Hepatic stellate cell (primary cell): ENCODE results near the gene TMPRSS3.

Experiments used
- DNase-seq: peaks from one replicate; pipeline ENCODE4 v3.0.0; 2011; ENCODE audit warnings: low spot score

Gene TMPRSS3

GRCh38 chr21:42350318-42350910 is 45.4 kb downstream of the TMPRSS3 start:
- no peak for DNase-seq

DNA sequence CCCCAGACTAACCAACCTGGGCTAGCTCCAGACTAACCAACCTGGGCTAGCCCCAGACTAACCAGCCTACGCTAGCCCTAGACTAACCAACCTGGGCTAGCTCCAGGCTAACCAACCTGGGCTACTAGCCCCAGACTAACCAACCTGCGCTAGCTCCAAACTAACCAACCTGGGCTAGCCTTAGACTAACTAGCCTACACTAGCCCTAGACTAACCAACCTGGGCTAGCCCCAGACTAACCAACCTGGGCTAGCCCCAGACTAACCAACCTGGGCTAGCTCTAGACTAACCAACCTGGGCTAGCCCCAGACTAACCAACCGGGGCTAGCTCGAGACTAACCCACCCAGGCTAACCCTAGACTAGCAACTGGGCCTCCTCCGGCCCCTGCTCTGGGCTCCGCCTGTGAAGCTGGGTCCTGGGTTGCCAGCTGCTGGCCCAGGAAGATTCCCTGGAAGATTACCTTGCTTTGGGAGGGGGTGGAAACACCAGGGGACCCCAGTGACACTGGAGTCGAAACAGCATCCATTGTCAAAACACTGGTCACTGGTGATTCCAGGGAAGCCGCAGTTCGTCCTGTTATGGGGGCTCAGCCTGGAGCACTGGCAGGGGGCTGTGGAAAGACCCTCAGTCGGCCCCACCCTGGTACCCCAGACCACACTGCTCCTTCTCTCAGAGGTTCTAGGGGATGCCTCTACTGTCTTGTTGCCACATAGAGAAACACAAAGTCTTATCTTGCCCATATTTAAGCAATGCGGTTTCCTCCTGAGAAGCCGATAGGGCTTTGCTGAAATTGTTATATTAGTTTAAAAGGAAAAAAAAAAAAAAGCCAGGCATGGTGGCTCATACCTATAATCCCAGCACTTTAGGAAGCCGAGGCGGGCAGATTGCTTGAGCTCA is 46.2 kb downstream of the TMPRSS3 start:
- no peak for DNase-seq

- DNase-seq: no peak
Measured at GRCh38 chr21:42348762-42349161, 47.1 kb downstream of the TMPRSS3 start.

DNA sequence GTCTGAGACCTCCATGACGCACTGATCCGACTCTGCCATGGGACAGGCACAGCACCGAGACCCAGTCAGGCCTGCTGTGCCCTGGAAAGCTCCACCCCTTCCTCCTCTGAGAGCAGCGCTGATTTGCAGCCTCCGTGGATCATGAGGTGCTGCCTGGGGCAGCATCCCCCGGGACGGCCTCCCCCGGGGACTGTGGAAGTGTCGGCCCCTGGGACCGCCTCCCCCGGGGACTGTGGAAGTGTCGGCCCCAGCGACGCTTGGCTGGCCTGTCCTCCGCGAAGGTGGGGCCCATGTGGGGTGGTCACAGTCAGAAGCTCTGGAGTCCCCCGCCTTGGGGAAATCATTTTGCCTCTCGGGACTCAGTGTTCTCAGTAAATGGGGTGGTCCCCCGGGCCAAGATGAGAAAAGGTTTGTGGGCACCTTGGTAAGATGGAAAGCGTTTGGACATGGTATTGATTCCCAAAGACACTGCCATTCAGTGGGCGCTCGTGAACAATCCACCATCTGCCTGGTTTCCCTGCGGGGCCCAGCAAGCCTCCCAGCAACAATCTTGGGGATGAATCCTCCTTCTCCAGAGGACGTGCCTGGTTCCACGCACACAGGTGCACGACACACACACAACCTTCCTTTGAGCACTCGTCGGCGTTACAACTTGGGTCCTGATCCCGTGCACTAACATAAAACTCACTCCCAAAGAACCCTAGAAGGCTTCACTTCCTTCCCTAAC is 48.1 kb downstream of the TMPRSS3 start:
- no peak for DNase-seq

DNA sequence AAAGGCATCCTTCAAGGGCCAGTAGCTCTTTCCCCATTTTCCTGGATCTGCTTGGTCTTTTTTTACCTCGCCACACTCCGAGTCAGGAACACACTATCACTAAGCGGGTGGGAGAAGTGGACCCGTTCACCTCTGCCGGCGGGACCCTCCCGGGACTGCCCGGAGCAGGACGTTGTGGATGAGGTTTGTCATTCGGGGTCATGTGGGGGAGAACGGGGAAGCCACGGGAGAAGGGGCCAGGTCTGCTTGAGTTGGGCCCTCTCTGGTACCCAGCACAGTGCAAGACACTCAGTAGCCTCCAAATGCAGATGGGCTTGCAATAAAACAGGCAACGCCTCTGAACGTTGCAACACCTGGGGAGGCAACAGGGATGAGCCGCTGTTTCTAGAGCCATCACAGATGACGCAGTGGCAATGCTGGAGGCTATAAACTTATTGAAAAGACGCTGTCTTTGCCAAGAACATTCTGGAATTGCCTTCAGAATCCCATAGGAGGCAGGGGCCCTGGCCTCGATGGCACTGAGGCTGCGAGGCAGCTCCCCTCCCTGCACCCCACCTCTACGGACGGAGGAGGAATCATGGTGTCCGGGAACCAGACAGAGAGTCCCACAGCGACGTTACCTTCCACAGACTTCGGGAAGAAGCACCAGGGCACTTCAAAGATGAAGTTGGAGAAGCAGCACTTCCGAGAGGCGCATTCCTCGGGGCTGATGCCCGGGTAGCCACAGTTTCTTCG is 48.8 kb downstream of the TMPRSS3 start:
- no peak for DNase-seq

DNA sequence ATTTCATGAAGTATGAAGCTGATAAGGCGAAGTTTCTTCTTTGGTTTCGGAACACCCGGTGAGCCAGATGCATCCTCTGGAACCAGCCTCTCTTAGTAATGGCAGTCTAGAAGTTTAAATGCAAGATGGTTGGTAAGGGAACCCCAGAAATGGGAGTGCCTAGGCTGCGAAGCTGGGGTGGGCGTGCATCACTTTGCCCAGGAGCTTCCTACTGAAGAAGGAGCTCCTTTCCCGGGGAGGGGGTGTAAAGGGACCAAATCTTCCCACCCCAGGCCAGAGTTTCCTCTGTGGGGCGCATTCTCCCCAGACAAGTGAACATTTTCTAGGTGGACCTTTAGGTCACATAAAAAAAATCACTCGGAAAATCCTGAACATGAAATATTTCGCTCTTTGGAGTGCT is 49.4 kb downstream of the TMPRSS3 start:
- no peak for DNase-seq

DNA sequence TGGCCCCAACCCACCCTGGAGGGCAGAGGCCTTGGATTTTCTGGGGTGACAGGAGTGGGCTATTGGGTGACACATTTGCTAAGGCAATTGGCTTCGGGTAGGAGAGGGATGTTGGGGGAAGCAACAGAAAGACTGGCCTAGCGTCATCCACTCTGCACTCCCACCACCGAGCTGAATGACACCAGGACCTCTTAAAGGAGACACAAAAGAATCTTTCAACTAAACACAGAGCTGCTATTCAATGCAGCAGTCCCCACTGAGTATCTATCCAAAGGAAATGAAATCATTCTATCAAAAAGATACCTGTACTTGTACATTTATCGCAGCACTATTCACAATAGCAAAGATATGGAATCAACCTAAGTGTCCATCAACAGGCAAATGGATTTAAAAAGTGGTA is 51.2 kb downstream of the TMPRSS3 start:
- DNase-seq: no peak

- no peak for DNase-seq
Measured at GRCh38 chr21:42343963-42344510, 51.8 kb downstream of the TMPRSS3 start.

GRCh38 chr21:42343556-42343955 is 52.3 kb downstream of the TMPRSS3 start:
- DNase-seq: no peak

GRCh38 chr21:42343101-42343500 is 52.8 kb downstream of the TMPRSS3 start:
- no peak for DNase-seq

DNA sequence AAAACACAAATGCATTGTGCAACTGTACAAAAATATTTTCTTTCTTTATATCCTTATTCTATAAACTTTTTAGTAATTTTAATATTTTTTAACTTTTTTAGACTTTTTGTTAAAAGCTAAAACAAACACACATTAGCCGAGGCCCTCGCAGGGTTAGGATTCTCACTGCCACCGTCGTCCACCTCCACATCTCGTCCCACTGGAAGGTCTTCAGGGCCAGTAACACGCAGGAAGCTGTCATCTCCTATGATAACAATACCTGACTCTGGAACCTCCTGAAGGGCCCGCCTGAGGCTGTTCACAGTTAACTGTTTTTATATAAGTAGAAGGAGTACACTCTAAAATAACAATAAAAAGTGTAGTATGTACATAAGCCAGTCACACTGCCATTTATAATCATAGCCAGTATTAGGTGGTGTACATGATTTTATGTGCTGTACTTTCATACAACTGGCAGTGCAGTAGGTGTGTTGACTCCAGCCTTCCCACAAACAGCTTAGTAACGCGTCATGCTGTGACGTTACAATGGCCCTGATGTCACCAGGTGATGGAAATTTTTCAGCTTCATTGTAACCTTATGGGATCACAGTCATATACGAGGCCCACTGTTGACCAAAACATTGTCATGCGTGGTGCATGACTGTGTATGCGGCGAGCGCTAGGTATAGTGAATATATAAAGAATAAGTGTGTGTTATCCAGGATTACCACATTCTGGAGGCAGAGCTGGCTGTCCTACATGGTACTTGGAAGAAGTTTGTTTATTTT is 53.9 kb downstream of the TMPRSS3 start:
- no peak for DNase-seq

DNA sequence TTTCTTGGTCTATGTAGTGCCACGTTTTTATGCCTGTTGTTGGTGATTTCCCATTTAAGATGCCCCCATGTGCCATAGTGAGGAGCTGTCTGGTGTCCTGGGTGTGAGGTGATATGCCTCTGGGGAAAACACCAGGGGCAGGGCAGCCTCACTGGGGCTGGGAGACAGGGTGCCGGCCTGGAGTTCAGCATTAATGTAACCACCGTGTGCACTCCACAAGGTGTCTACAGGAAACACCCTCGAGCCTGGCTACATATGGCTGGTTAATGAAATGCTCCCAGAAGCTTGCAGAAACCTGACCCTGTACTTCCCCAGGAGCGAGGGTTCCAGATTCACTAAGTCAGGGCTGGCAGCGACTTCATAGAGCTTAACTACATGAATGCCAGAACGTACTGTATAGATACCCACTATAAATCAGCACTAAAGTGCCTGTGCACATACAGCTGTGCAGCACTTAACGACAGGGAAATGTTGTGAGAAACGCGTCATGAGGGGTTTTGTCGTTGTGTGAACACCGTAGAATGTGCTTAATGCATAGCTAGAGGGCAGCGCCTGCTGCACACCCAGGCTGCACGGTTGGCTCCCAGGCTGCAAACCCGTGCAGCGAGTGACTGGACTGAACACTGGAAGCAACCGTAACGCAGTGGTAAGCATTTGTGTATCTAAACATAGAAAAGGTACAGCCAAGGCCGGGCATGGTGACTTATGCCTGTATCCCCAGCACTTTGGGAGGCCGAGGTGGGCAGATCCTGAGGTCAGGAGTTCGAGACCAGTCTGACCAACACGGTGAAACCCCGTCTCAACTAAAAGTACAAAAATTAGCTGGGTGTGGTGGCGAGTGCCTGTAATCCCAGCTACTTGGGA is 55.4 kb downstream of the TMPRSS3 start:
- DNase-seq: no peak

- DNase-seq: no peak
Measured at GRCh38 chr21:42338729-42339715, 56.8 kb downstream of the TMPRSS3 start.

DNA sequence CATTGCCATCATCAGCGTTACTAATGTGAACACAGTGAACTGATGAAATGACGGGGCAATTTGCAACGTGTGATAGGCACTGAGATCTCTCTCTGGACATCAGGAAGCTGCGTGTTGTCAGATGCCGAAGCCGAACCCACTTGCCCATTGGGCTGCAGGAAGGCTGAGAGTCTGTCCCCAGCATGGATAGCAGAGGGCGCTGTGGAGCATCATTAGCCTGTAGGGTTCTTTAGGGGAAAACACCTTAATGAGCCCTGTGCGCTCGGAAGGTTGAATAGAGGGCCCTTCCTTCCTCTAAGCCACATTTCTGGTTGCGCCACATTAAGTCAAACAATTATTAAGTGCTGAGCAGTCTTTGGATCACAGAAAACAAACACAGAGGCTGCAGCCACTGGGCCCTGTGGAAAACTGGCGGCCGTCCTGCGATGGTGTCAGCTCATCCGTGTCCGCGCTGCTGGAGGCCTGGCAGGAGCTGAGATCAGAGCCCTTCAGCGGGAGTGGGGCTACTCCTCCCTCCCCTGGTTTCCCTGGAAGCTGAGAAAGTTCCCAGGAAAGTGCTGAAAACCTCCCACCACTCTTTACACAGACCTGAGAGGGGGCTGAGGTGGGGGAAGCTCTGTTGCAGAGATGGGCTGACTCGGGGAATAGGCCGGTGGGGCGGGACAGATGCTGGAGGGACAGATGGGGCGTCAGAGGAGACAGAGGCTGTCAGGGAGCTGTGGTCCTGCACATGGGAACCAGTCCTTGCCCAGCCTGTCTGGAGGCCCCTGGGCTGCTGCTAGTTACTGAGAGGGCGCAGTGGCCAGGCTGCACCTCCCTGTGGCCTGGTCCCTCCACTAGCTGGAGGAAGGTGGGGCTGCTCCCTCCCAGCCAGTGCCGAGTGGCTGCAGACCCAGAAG is 57.8 kb downstream of the TMPRSS3 start:
- no peak for DNase-seq

DNA sequence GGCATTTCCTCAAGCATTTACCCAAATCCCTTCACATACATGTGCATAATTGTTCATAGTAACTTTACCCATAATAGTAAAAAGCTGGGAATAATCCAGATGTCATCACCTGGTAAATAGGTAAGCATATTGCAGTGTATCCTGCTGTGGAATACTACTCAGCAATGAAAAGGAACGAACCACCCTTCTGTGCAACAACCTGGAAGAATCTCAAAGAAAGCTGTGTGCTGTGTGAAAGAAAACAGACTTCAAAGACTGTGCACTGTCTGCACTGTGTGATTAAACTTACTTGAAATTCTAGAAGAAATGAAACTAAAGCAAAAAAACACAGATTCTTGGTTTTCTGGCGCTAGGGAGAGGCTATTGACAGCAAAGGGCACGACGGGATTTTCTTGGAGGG is 58.6 kb downstream of the TMPRSS3 start:
- no peak for DNase-seq

DNA sequence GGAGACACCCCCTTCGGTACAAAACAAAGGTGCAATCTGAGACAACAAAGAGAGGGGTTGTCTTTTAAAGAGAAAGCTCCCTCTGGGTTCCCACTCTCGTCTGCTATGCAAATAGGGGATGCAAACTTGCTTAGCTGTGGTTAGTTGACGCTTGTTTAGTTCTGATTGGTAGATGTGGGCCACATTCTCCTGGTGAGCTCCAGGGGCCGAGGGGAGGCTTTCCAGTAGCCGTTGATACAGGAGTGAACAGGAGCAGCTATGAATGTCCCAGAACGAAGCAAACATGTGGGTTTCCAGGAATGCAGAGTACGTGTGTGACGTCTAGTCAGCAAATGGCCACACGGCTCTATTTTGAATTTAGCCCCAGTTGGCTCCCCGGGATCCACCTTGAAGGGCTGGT is 59.8 kb downstream of the TMPRSS3 start:
- DNase-seq: no peak

GRCh38 chr21:42332557-42333317 is 63.1 kb downstream of the TMPRSS3 start:
- no peak for DNase-seq
